ENCODE results near the gene ABCC4. TPM values are rescaled to one million over a fixed set of nuclear protein-coding genes. Genes with fewer than 3 reads are reported as not detected.

The ABCC4 gene
- total and polyA plus RNA-seq, 9 of the 15 experiments (the other 6 are each of a cell fraction or from before 2014, with no cell fraction given): 9.4 to 46.1 (median 25.4) TPM

GRCh38 chr13:95243207-95243606 is 58.0 kb downstream of the ABCC4 start (continued):
- no peak for TF ChIP-seq ZNF668 (CRISPR knock-in tag; IDR thresholded peaks at IDR 0.05)
- TF ChIP-seq IRF9 (tag; IDR thresholded peaks at IDR 0.05): no peak
- no peak for TF ChIP-seq CHAMP1 (IDR thresholded peaks at IDR 0.05)
- no peak for TF ChIP-seq THAP12 (CRISPR knock-in tag; IDR thresholded peaks at IDR 0.05)
- TF ChIP-seq PHF21A (IDR thresholded peaks at IDR 0.05; ENCODE audit: borderline replicate concordance, low read depth): no peak
- no peak for TF ChIP-seq ZFP1 (CRISPR knock-in tag; IDR thresholded peaks at IDR 0.05)
- no peak for TF ChIP-seq HNRNPK (IDR thresholded peaks at IDR 0.05; ENCODE audit: low read depth, low read length, poor library complexity, severe bottlenecking)
- no peak for TF ChIP-seq ZNF707 (CRISPR knock-in tag; conservative IDR thresholded peaks at IDR 0.05)
- no peak for TF ChIP-seq PCBP1 (IDR thresholded peaks at IDR 0.05; ENCODE audit: low read depth, low read length, poor library complexity, severe bottlenecking)
- peak; percentile 79 for TF ChIP-seq NCOR1 (IDR thresholded peaks at IDR 0.05)
- no peak for TF ChIP-seq CEBPB (tag; IDR thresholded peaks at IDR 0.05)
- no peak for TF ChIP-seq ZMIZ1 (IDR thresholded peaks at IDR 0.05; ENCODE audit: low read depth in 2 of 2, low read length in 2 of 2)
- TF ChIP-seq ARNT (IDR thresholded peaks at IDR 0.05): no peak
- TF ChIP-seq CBX2 (IDR thresholded peaks at IDR 0.05; ENCODE audit: insufficient read depth, low read length, poor library complexity, severe bottlenecking): no peak
- no peak for TF ChIP-seq PHF8 (IDR thresholded peaks at IDR 0.05; ENCODE audit: borderline replicate concordance, low read length)
- no peak for TF ChIP-seq GABPB1 (CRISPR knock-in tag; IDR thresholded peaks at IDR 0.05)
- no peak for TF ChIP-seq GABPB2 (CRISPR knock-in tag; conservative IDR thresholded peaks at IDR 0.05)
- no peak for TF ChIP-seq SETDB1 (IDR thresholded peaks at IDR 0.05; ENCODE audit: low read length)
- peak; percentile 89 for TF ChIP-seq DPF2 (IDR thresholded peaks at IDR 0.05)
- TF ChIP-seq NCOA1 (IDR thresholded peaks at IDR 0.05; ENCODE audit: low read depth): no peak; the same call in 1 of the 2 replicates

Measured in K562 (cell line).